Measurements from ENCODE around the gene TSPEAR. TPM values are rescaled to one million over a fixed set of nuclear protein-coding genes. Genes with fewer than 3 reads are reported as not detected.

Gene TSPEAR
- total RNA-seq, 2 experiments from 2014 or later: not detected

DNA sequence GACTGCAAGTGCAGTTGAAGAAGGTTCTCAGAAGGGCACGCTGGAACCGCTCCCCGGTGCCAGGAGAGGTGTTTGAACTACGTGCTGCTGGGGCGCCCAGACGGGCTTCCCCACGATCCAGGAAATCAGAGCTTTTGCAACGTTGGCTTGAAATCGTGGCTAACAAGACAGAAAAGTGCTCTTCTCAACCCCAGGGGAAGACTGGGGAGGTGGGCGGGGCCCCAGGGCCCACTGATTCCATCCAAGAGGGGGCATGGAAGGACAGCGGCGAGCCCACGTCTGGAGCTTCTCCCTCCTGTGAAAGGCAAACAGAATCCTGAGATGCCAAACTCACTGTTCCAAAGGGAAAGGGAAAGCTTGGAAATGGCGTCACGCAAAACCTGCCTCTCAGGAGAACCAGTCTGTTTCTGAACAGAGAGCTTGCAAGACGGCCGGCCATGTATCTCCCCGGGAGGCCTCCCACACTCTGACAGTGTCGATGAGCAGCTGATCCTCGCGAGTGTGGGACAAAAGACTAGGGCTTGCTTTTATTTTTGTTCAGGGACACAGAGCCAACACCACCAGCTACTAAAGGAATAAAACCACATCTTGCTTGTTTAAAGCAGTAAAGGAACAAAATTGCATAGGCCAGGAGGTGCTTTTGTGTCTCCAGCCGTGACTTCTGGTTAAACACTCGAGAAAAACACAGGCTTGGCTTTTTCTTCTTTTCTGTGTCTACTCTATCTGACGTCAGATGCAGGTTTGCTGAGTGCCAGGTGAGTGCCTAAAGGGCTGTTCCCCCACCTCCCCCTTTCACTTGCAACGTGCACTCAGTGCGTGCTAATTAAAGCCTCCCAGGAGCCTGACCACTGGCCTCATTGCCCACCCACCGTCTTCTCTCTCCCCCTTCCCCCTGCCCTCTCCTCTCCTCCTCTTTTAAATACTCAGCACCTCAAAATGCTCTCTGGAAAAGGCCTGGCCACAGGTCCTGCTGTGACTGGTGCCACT lies 214.5 kb downstream of the TSPEAR start:
- Histone ChIP-seq H3K4me3 (ENCODE audit: low read length) (no peak overlapping the region), H3K27me3 (ENCODE audit: control insufficient read depth in 1 of 2, insufficient read depth in 2 of 2, low read length in 2 of 2) (peaks cover 0 to 12% of the 10 kb centered on the region in 2 experiments), H3K36me3 (ENCODE audit: insufficient read depth, low read length) (no peaks in the 10 kb centered on the region), H3K27ac (ENCODE audit: low read depth in 1 of 2, low read length in 2 of 2) (no peak overlapping the region), H3K4me1 (ENCODE audit: insufficient read depth, low read length) (no peaks in the 10 kb centered on the region), H3K9me3 (ENCODE audit: control insufficient read depth in 1 of 2, insufficient read depth in 1 of 2, low read length in 2 of 2) (peaks cover 9 to 11% of the 10 kb centered on the region in 2 experiments)
- ChIA-PET CTCF (interaction anchor here (1.5 kb wide), 1 partner anchor 296 kb away, joined by 3 read pairs; no protein-coding TSS in a partner anchor), POLR2A (no interaction called here)
- H3K27ac Mint-ChIP-seq: no peak overlapping the region
- ATAC-seq (ENCODE audit: poor library complexity) (no peak), DNase-seq (no peak)
- TF ChIP-seq, protein P1, sequence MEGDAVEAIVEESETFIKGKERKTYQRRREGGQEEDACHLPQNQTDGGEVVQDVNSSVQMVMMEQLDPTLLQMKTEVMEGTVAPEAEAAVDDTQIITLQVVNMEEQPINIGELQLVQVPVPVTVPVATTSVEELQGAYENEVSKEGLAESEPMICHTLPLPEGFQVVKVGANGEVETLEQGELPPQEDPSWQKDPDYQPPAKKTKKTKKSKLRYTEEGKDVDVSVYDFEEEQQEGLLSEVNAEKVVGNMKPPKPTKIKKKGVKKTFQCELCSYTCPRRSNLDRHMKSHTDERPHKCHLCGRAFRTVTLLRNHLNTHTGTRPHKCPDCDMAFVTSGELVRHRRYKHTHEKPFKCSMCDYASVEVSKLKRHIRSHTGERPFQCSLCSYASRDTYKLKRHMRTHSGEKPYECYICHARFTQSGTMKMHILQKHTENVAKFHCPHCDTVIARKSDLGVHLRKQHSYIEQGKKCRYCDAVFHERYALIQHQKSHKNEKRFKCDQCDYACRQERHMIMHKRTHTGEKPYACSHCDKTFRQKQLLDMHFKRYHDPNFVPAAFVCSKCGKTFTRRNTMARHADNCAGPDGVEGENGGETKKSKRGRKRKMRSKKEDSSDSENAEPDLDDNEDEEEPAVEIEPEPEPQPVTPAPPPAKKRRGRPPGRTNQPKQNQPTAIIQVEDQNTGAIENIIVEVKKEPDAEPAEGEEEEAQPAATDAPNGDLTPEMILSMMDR (IDR thresholded peaks at IDR 0.05): no peak
- no peak overlapping the region for H3K4me3 Mint-ChIP-seq
- H3K27me3 Mint-ChIP-seq: peaks cover 30% of the 10 kb centered on the region
- H3K36me3 Mint-ChIP-seq (ENCODE audit: low read depth): no peaks in the 10 kb centered on the region
- peaks cover 3% of the 10 kb centered on the region for H3K9me3 Mint-ChIP-seq
- H3K4me1 Mint-ChIP-seq (ENCODE audit: low read depth): no peaks in the 10 kb centered on the region
- intact Hi-C loops (cut with DNase I, micrococcal nuclease): no loop called here

- Histone ChIP-seq H3K27me3 (ENCODE audit: control insufficient read depth in 1 of 2, insufficient read depth in 2 of 2, low read length in 2 of 2) (peaks cover 0 to 12% of the 10 kb centered on the region in 2 experiments), H3K4me3 (ENCODE audit: low read length) (no peak overlapping the region), H3K36me3 (ENCODE audit: insufficient read depth, low read length) (no peaks in the 10 kb centered on the region), H3K9me3 (ENCODE audit: control insufficient read depth in 1 of 2, insufficient read depth in 1 of 2, low read length in 2 of 2) (peaks cover 9 to 11% of the 10 kb centered on the region in 2 experiments), H3K27ac (ENCODE audit: low read depth in 1 of 2, low read length in 2 of 2) (no peak overlapping the region), H3K4me1 (ENCODE audit: insufficient read depth, low read length) (no peaks in the 10 kb centered on the region)
- DNase-seq (no peak), ATAC-seq (ENCODE audit: poor library complexity) (no peak)
- Mint-ChIP-seq H3K4me3 (no peak overlapping the region), H3K9me3 (peaks cover 3% of the 10 kb centered on the region), H3K4me1 (ENCODE audit: low read depth) (no peaks in the 10 kb centered on the region), H3K27ac (no peak overlapping the region), H3K36me3 (ENCODE audit: low read depth) (no peaks in the 10 kb centered on the region), H3K27me3 (peaks cover 30% of the 10 kb centered on the region)
- POLR2A ChIA-PET: no interaction called here
- CTCF ChIA-PET: interaction anchor here (1.5 kb wide), 1 partner anchor 297 kb away, joined by 3 read pairs; no protein-coding TSS in a partner anchor
- TF ChIP-seq, protein P1 (IDR thresholded peaks at IDR 0.05): no peak
- intact Hi-C loops (cut with DNase I, micrococcal nuclease): no loop called here
These were observed 215.5 kb downstream of the TSPEAR start for GRCh38 chr21:44495611-44496563.

GRCh38 chr21:44494956-44495355 lies 216.4 kb downstream of the TSPEAR start:
- CTCF ChIA-PET: interaction anchor here (1.5 kb wide), 1 partner anchor 298 kb away, joined by 3 read pairs; no protein-coding TSS in a partner anchor
- Mint-ChIP-seq H3K36me3 (ENCODE audit: low read depth) (no peaks in the 10 kb centered on the region), H3K9me3 (peaks cover 3% of the 10 kb centered on the region), H3K4me3 (no peak overlapping the region), H3K27me3 (peaks cover 30% of the 10 kb centered on the region), H3K4me1 (ENCODE audit: low read depth) (no peaks in the 10 kb centered on the region), H3K27ac (no peak overlapping the region)
- ATAC-seq (ENCODE audit: poor library complexity) (no peak), DNase-seq (no peak)
- Histone ChIP-seq H3K9me3 (ENCODE audit: control insufficient read depth in 1 of 2, insufficient read depth in 1 of 2, low read length in 2 of 2) (peaks cover 9 to 11% of the 10 kb centered on the region in 2 experiments), H3K36me3 (ENCODE audit: insufficient read depth, low read length) (no peaks in the 10 kb centered on the region), H3K27ac (ENCODE audit: low read depth in 1 of 2, low read length in 2 of 2) (no peak overlapping the region), H3K4me3 (ENCODE audit: low read length) (no peak overlapping the region), H3K27me3 (ENCODE audit: control insufficient read depth in 1 of 2, insufficient read depth in 2 of 2, low read length in 2 of 2) (peaks cover 0 to 12% of the 10 kb centered on the region in 2 experiments), H3K4me1 (ENCODE audit: insufficient read depth, low read length) (no peaks in the 10 kb centered on the region)
- intact Hi-C loops (cut with DNase I, micrococcal nuclease): no loop called here
- TF ChIP-seq, protein P1 (IDR thresholded peaks at IDR 0.05): no peak
- POLR2A ChIA-PET: no interaction called here
